Right forelimb (tissue), 1 donor: Measurements from ENCODE around the gene SPTBN1.

Experiments used
- DNase-seq: peaks from one replicate; pipeline ENCODE4 v3.0.0-alpha.2; 2018

The SPTBN1 gene

GRCh38 chr2:54617409-54617808, 161.3 kb downstream of the SPTBN1 start:
- DNase-seq: no peak

GRCh38 chr2:54618646-54619565, 162.8 kb downstream of the SPTBN1 start:
- DNase-seq: no peak

- no peak for DNase-seq
Observed at GRCh38 chr2:54619660-54620231, 163.6 kb downstream of the SPTBN1 start.

- DNase-seq: no peak
Observed at GRCh38 chr2:54620948-54621347, 164.8 kb downstream of the SPTBN1 start.

- DNase-seq: peak; percentile 58
Observed at GRCh38 chr2:54624591-54625071, 168.5 kb downstream of the SPTBN1 start.

GRCh38 chr2:54626131-54626530, 170.0 kb downstream of the SPTBN1 start:
- no peak for DNase-seq

GRCh38 chr2:54626884-54627283, 170.8 kb downstream of the SPTBN1 start:
- DNase-seq: no peak

- no peak for DNase-seq
Observed at GRCh38 chr2:54627973-54628372, 171.8 kb downstream of the SPTBN1 start.

- no peak for DNase-seq
Observed at GRCh38 chr2:54628418-54628817, 172.3 kb downstream of the SPTBN1 start.

GRCh38 chr2:54628957-54629356, 172.8 kb downstream of the SPTBN1 start:
- no peak for DNase-seq

GRCh38 chr2:54629390-54629789, 173.3 kb downstream of the SPTBN1 start:
- no peak for DNase-seq

- no peak for DNase-seq
Observed at GRCh38 chr2:54629914-54630857, 174.1 kb downstream of the SPTBN1 start.

- DNase-seq: no peak
Observed at GRCh38 chr2:54630858-54631497, 174.9 kb downstream of the SPTBN1 start.

GRCh38 chr2:54631755-54632154, 175.6 kb downstream of the SPTBN1 start:
- DNase-seq: no peak

GRCh38 chr2:54632733-54633692, 176.9 kb downstream of the SPTBN1 start:
- no peak for DNase-seq

- no peak for DNase-seq
Observed at GRCh38 chr2:54634021-54634420, 177.9 kb downstream of the SPTBN1 start.

GRCh38 chr2:54634564-54635511, 178.7 kb downstream of the SPTBN1 start:
- DNase-seq: no peak

GRCh38 chr2:54635554-54636152, 179.5 kb downstream of the SPTBN1 start:
- no peak for DNase-seq

GRCh38 chr2:54636415-54637139, 180.4 kb downstream of the SPTBN1 start:
- DNase-seq: no peak
